GM21825 (cell line): ENCODE data around the gene SLC16A9.
"Not testable (repeated sequence)": the region's sequence is repeated elsewhere in the genome, so short reads cannot be mapped to it uniquely, and the experiment has no call there.

Experiments
- ATAC-seq: cut with Tn5 transposase; IDR thresholded peaks from one replicate; pipeline ENCODE4 v1.9.1; 2021; ENCODE audit warnings: mild to moderate bottlenecking, moderate library complexity; ENCODE audit not compliant: unreplicated experiment

The SLC16A9 gene

DNA sequence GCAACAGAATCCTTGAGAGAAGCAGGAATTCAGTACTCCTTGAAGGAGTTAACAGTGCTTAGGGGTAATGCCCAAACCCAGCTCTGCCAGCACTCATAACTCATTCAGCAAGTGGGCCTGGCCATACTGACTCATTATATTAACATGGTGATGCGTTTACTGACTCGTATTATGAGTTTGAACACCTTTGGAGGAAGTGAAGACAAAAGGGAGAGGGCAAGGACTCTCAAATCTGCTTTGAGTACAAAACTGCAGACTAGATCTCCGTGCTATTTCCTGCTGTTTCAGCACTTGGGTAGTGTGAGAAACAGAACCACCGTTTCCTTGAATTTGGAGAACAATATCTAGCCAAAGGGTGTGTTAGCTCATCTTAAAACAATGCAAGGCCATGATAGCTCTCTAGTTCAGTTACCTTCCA is 30.8 kb downstream of the SLC16A9 start:
- peak; percentile 62 for ATAC-seq

GRCh38 chr10:59677253-59677831 is 32.3 kb downstream of the SLC16A9 start:
- ATAC-seq: no peak

DNA sequence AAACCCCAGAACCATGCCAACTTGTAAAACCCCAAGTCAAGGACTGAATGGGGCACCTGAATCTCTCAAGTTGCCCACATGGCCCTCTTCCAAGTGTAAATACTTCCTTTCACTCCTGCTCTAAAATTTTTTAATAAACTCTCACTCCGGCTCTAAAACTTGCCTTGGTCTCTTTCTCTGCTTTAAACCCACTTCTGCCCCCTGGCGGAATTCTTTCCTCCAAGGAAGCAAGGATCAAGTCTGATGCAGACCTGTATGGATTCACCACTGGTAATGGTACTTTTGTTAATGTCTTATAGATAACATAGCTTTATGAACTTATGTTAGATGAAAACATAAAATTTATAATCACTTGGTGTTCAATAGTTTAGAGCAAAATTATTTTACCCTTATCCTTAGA is 33.8 kb downstream of the SLC16A9 start:
- no peak for ATAC-seq

DNA sequence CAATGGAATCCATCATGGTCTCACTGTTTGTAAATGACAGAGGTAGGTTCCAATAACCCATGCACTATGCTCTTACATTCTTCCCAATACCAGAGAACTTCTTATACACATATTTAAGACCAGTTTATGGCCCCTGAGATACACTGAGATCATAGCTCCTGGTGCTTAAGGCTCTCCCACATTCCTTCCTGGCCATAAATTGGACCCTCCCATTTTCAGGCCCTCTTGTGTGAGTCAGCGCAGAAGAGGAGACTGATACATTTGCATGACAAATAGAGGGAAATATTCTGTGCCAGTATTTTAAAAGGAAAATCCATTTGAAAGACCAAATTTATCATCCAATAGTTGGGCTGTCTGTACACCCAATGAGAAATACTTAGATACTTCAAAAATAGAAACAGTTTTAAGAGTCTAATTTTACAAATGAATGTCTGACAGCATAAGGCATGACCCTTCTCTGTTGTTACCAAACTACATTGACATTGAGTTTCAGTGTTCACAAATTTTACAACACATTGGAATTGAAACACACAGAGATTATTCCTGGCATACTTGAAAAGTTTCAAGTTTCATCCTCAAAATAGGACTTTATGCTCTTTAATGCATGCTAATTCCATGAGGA is 35.3 kb downstream of the SLC16A9 start:
- no peak for ATAC-seq

DNA sequence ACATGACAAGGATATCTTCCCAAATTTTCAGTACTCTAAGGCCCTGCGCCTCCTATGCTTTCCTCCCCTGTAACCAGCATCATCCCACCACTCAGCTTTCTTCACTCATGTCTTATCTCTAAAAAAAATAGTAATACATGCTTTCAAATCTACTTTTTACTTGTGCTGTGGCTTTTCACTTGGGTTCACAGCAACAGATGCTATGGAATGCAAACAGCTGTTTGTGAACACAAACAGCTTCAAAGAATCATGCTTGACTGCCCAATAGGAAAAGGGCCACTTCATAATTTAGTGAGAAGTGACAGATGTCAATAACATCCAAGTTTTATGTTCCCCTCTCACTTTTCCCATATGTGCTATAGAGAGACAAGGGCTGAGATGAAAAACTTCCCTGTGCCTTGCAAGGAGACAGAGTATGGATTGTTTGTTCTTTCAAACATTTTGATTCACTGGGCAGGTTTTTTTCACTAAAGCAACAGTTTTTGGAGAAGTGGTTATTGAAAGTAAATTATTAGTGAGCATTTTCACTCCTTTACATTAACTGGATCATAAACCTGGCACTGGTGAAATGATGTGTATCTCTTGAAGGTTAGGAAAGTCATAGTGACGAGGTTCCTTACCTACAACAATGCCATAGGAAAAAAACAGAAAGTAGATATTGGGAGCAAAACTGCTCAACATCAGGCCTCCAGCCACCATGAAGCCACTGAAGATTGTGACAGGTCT is 37.3 kb downstream of the SLC16A9 start:
- ATAC-seq: peak; percentile 58

DNA sequence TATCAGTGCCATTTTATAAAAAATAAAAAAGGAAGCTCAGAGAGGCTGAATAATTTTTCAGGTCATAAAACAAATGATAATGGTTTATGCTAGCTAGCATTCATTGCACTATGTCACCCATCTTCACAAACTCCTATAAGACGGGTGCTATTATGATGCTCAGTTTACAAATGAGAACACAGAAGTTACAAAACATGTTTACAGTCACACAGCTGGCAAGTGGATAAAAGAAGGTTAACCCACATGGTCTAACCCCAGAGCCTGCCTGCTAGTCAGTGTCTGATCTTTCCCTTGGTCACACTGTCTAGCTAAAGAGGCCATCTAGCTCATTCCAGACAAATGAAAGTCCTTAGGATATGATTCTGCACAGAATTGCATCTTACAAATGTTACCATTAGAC is 39.4 kb downstream of the SLC16A9 start:
- ATAC-seq: no peak

DNA sequence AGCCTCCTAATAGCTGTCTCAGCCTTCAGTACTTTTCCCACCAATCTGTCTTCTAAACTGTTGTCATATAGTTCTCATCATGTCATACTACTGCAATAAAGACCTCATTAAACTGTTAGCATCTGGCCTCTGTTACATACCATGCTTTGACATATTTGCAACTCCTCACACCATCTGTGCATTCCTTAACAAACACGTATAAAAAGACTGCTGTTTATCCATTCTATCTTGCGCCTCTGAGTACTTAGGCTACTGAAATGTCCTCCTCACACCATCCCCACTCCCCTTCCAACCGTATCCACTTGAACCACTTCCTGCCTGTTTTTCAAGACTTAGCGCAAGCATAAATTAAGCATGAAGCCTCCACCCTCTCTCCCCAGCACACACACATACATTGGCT is 41.6 kb downstream of the SLC16A9 start:
- no peak for ATAC-seq

DNA sequence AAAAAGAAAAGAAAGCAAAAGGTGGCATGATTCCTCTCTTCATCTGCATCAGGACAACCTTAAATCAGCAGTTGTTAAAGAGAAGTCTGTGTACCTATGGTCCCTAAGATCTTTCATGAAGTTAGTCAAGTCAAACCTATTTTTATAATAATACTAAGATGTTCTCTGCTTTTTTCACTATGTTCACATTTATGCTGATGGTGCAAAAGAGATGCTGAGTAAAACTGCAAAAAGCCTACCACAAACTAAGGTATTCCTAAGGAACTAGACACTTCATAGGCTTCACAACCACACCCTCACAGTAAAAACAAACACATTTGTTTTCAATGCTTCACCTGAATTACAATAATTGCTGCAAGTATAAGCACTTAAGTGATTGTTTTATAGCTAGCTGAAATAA is 43.3 kb downstream of the SLC16A9 start:
- ATAC-seq: no peak

DNA sequence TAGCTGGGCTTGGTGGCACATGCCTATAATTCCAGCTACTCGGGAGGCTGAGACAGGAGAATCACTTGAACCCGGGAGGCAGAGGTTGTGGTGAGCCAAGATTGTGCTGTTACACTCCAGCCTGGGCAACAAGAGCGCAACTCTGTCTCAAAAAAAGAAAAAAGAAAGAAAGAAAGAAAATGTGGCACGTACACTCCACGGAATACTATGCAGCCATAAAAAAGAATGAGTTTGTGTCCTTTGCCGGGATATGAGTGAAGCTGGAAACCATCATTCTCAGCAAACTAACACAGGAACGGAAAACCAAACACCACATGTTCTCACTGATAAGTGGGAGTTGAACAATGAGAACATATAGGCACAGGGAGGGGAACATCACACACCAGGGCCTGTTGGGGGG is 46.4 kb downstream of the SLC16A9 start:
- not testable (repeated sequence) for ATAC-seq

GRCh38 chr10:59657724-59658123 is 51.9 kb downstream of the SLC16A9 start:
- ATAC-seq: no peak

- ATAC-seq: no peak
These were observed 54.3 kb downstream of the SLC16A9 start for GRCh38 chr10:59655309-59655708.

- peak; percentile 70 for ATAC-seq
These were observed 55.6 kb downstream of the SLC16A9 start for GRCh38 chr10:59654007-59654406.

GRCh38 chr10:59651902-59652301 is 57.7 kb downstream of the SLC16A9 start:
- no peak for ATAC-seq

- no peak for ATAC-seq
These were observed 59.9 kb downstream of the SLC16A9 start for GRCh38 chr10:59649606-59650346.

- no peak for ATAC-seq
These were observed 60.9 kb downstream of the SLC16A9 start for GRCh38 chr10:59648711-59649201.

DNA sequence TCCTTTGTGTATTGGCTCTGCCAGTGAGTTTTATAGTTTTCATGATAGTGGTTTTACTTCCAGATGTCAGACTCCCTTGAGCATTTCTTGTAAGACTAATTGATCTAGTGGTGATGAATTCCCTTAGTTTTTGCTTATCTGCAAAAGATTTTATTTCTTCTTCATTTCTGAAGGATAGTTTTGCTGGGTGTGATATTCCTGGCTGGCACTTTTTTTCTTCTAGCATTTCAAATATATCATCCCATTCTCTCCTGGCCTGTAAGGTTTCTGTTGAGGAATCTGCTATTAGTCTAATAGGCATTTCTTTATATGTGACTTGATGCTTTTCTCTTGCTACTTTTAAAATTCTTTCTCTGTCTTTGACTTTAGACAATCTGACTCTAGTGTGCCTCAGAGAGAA is 64.8 kb downstream of the SLC16A9 start:
- ATAC-seq: no peak

GRCh38 chr10:59641688-59642087 is 68.0 kb downstream of the SLC16A9 start:
- ATAC-seq: not testable (repeated sequence)

GRCh38 chr10:59635502-59636290 is 74.0 kb downstream of the SLC16A9 start:
- no peak for ATAC-seq

GRCh38 chr10:59634102-59634501 is 75.5 kb downstream of the SLC16A9 start:
- no peak for ATAC-seq

- no peak for ATAC-seq
These were observed 76.6 kb downstream of the SLC16A9 start for GRCh38 chr10:59633063-59633462.
